Measurements from ENCODE around the gene PHACTR1. TPM values are rescaled to one million over a fixed set of nuclear protein-coding genes. Genes with fewer than 3 reads are reported as not detected.

The PHACTR1 gene
- total and polyA plus RNA-seq, 9 of the 15 experiments (the other 6 are each of a cell fraction or from before 2014, with no cell fraction given) = 11.5 to 32.6 (median 22.0) TPM

GRCh38 chr6:13273202-13273930 is 556.8 kb downstream of the PHACTR1 start (continued):
- TF ChIP-seq HMBOX1 (IDR thresholded peaks at IDR 0.05) = no peak
- TF ChIP-seq, protein P1, sequence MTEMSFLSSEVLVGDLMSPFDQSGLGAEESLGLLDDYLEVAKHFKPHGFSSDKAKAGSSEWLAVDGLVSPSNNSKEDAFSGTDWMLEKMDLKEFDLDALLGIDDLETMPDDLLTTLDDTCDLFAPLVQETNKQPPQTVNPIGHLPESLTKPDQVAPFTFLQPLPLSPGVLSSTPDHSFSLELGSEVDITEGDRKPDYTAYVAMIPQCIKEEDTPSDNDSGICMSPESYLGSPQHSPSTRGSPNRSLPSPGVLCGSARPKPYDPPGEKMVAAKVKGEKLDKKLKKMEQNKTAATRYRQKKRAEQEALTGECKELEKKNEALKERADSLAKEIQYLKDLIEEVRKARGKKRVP (CRISPR knock-in tag; IDR thresholded peaks at IDR 0.05) = no peak
- TF ChIP-seq ZBTB17 (CRISPR knock-in tag; IDR thresholded peaks at IDR 0.05) = no peak
- TF ChIP-seq HDAC1 (IDR thresholded peaks at IDR 0.05) = 0 out of 4 replicates have a peak, but pooled peaks of 1 of the 2 experiments have one; percentile 21
- no peak for TF ChIP-seq XRCC4 (IDR thresholded peaks at IDR 0.05; ENCODE audit: extremely low read depth, insufficient read depth, insufficient read length)
- TF ChIP-seq SREBF1 (IDR thresholded peaks at IDR 0.05; ENCODE audit: borderline replicate concordance, low read depth, low read length) = no peak
- no peak for TF ChIP-seq OTX1 (CRISPR knock-in tag; IDR thresholded peaks at IDR 0.05)
- TF ChIP-seq, protein P2, sequence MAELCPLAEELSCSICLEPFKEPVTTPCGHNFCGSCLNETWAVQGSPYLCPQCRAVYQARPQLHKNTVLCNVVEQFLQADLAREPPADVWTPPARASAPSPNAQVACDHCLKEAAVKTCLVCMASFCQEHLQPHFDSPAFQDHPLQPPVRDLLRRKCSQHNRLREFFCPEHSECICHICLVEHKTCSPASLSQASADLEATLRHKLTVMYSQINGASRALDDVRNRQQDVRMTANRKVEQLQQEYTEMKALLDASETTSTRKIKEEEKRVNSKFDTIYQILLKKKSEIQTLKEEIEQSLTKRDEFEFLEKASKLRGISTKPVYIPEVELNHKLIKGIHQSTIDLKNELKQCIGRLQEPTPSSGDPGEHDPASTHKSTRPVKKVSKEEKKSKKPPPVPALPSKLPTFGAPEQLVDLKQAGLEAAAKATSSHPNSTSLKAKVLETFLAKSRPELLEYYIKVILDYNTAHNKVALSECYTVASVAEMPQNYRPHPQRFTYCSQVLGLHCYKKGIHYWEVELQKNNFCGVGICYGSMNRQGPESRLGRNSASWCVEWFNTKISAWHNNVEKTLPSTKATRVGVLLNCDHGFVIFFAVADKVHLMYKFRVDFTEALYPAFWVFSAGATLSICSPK (IDR thresholded peaks at IDR 0.05; ENCODE audit: borderline replicate concordance) = no peak
- TF ChIP-seq, protein P3, sequence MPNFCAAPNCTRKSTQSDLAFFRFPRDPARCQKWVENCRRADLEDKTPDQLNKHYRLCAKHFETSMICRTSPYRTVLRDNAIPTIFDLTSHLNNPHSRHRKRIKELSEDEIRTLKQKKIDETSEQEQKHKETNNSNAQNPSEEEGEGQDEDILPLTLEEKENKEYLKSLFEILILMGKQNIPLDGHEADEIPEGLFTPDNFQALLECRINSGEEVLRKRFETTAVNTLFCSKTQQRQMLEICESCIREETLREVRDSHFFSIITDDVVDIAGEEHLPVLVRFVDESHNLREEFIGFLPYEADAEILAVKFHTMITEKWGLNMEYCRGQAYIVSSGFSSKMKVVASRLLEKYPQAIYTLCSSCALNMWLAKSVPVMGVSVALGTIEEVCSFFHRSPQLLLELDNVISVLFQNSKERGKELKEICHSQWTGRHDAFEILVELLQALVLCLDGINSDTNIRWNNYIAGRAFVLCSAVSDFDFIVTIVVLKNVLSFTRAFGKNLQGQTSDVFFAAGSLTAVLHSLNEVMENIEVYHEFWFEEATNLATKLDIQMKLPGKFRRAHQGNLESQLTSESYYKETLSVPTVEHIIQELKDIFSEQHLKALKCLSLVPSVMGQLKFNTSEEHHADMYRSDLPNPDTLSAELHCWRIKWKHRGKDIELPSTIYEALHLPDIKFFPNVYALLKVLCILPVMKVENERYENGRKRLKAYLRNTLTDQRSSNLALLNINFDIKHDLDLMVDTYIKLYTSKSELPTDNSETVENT (CRISPR knock-in tag; IDR thresholded peaks at IDR 0.05) = no peak
- peak; percentile 47 for TF ChIP-seq BRD9 (IDR thresholded peaks at IDR 0.05; ENCODE audit: low read depth, partially characterized antibody)
- TF ChIP-seq MYC (IDR thresholded peaks at IDR 0.05; ENCODE audit: low read depth, low read length) = no peak
- TF ChIP-seq MYC (CRISPR knock-in tag; IDR thresholded peaks at IDR 0.05; ENCODE audit: borderline replicate concordance, low read depth) = no peak
- TF ChIP-seq, protein P4, sequence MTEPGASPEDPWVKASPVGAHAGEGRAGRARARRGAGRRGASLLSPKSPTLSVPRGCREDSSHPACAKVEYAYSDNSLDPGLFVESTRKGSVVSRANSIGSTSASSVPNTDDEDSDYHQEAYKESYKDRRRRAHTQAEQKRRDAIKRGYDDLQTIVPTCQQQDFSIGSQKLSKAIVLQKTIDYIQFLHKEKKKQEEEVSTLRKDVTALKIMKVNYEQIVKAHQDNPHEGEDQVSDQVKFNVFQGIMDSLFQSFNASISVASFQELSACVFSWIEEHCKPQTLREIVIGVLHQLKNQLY (CRISPR knock-in tag; conservative IDR thresholded peaks at IDR 0.05) = no peak
- TF ChIP-seq DIDO1 (tag; IDR thresholded peaks at IDR 0.05; ENCODE audit: low read depth) = no peak
- TF ChIP-seq NCOR1 (IDR thresholded peaks at IDR 0.05) = peak; percentile 58
- peak; percentile 64; the same call in 1 of the 2 replicates for TF ChIP-seq TAL1 (IDR thresholded peaks at IDR 0.05)
- no peak for TF ChIP-seq ZNF561 (CRISPR knock-in tag; conservative IDR thresholded peaks at IDR 0.05)
- TF ChIP-seq POLR2A (conservative IDR thresholded peaks at IDR 0.05) = peak; percentile 34; the same call in 1 of the 2 replicates
- TF ChIP-seq, protein P5, sequence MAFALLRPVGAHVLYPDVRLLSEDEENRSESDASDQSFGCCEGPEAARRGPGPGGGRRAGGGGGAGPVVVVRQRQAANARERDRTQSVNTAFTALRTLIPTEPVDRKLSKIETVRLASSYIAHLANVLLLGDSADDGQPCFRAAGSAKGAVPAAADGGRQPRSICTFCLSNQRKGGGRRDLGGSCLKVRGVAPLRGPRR (CRISPR knock-in tag; IDR thresholded peaks at IDR 0.05) = no peak
- TF ChIP-seq ARID1B (IDR thresholded peaks at IDR 0.05) = peak; percentile 88
- TF ChIP-seq LEF1 (IDR thresholded peaks at IDR 0.05) = peak; percentile 70
